Ishikawa (cell line): ENCODE measurements around the gene NBEAL2.

Experiments used
- CREB1 ChIP-seq: IDR thresholded peaks from 2 replicates; pipeline ENCODE4 v1.6.1; 2012; ENCODE audit warnings: low read depth
- EGR1 ChIP-seq: IDR thresholded peaks from 2 replicates; pipeline ENCODE4 v1.6.1; 2012
- FOXM1 ChIP-seq: IDR thresholded peaks from 2 replicates; pipeline ENCODE4 v1.6.1; 2012; ENCODE audit warnings: low read depth, borderline replicate concordance

DNA sequence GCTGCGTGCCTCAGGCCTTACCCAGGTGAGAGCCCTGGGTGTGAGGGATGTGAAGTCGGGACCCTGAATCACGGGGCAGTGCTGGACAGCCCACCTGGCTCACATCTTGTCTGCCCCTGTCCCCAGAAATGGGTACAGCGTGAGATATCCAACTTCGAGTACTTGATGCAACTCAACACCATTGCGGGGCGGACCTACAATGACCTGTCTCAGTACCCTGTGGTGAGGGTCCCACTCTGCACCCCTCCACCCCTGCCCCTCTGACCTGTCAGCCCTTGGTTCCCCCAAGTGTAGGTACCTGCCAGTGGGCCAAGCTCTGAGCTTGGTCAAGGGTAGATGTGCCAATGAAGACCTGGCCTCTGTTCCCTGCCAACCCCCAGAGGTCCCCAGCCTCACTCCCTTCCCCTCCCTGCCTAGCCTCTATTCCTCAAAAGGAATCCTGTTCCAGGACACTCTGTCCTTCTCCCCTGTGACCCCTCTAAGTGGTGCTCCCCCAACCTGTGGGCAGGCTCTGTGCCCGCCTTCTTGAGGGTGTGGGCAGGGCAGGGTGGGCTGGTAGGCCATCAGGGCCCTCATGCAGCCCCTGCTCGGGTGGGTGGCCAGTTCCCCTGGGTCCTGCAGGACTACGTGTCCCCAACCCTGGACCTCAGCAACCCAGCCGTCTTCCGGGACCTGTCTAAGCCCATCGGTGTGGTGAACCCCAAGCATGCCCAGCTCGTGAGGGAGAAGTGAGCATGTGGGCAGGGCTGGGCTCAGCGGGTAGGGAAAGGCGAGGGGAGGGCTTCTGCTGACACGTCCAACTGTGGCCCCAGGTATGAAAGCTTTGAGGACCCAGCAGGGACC is 25.1 kb downstream of the NBEAL2 start:
- TF ChIP-seq CREB1 (no peak), FOXM1 (no peak), EGR1 (no peak)
